D721Med (cell line): ENCODE data around the gene NT5DC2.

Experiments used
- DNase-seq: peaks from one replicate; pipeline ENCODE4 v3.0.0; 2011; ENCODE audit warnings: low spot score; ENCODE audit not compliant: insufficient read length
- FAIRE-seq: peaks from 2 replicates; lab custom pipeline; 2011; peaks lifted over from hg19 to GRCh38; lab: Jason Lieb, UNC
- CTCF ChIP-seq: IDR thresholded peaks from 2 replicates; pipeline ENCODE4 v1.5.1; 2012; ENCODE audit warnings: mild to moderate bottlenecking, control low read depth; ENCODE audit not compliant: insufficient read depth; ENCODE audit errors: missing control alignments

Gene NT5DC2

GRCh38 chr3:52477796-52478095 is 55.9 kb downstream of the NT5DC2 start:
- FAIRE-seq (no peak), DNase-seq (no peak)
- no peak for TF ChIP-seq CTCF

- TF ChIP-seq CTCF = no peak
- DNase-seq (no peak), FAIRE-seq (no peak)
These were observed 56.4 kb downstream of the NT5DC2 start for GRCh38 chr3:52477076-52477795.
